GM12865 (cell line): ENCODE data around the gene BASP1.

Source experiments
- DNase-seq: peaks from one replicate; pipeline ENCODE4 v3.0.0; 2010; ENCODE audit warnings: low read depth
- H3K4me3 ChIP-seq: 2 replicates; pipeline ENCODE4 v1.5.1; 2011; ENCODE audit warnings: mild to moderate bottlenecking, low read depth, low read length, control low read depth
- TF ChIP-seq, protein P1 (sequence below): IDR thresholded peaks from 2 replicates; pipeline ENCODE4 v1.5.1; 2011; ENCODE audit warnings: low read length, control low read depth, low read depth, inconsistent platforms; ENCODE audit not compliant: insufficient read depth; ENCODE audit errors: missing control alignments

The BASP1 gene

DNA sequence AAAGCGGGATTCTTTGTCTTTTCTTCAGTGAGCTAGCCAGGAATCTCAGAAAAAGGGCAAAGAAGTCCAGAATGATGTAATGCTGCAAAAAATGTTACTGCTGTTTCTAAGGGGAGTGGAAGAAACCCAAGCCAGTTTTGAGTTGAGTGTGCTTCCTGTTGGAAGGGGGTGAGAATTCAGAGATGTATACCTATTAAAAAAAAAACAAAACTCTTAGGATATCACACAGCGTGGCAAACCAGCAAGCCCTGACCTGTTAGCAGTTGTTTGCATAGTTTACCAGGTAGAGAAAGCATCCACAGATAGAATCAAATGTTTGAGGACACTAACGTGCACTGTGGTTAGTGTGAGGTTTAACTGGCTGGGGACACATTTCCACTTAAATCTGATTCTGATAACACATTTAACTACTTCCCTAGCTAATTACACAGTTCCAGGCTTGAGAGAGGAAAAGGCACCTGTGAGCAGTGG, 11.4 kb downstream of the BASP1 start:
- DNase-seq: peak; percentile 81
- TF ChIP-seq, protein P1, sequence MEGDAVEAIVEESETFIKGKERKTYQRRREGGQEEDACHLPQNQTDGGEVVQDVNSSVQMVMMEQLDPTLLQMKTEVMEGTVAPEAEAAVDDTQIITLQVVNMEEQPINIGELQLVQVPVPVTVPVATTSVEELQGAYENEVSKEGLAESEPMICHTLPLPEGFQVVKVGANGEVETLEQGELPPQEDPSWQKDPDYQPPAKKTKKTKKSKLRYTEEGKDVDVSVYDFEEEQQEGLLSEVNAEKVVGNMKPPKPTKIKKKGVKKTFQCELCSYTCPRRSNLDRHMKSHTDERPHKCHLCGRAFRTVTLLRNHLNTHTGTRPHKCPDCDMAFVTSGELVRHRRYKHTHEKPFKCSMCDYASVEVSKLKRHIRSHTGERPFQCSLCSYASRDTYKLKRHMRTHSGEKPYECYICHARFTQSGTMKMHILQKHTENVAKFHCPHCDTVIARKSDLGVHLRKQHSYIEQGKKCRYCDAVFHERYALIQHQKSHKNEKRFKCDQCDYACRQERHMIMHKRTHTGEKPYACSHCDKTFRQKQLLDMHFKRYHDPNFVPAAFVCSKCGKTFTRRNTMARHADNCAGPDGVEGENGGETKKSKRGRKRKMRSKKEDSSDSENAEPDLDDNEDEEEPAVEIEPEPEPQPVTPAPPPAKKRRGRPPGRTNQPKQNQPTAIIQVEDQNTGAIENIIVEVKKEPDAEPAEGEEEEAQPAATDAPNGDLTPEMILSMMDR: no peak
- H3K4me3 ChIP-seq: peak overlapping the region; percentile 42

DNA sequence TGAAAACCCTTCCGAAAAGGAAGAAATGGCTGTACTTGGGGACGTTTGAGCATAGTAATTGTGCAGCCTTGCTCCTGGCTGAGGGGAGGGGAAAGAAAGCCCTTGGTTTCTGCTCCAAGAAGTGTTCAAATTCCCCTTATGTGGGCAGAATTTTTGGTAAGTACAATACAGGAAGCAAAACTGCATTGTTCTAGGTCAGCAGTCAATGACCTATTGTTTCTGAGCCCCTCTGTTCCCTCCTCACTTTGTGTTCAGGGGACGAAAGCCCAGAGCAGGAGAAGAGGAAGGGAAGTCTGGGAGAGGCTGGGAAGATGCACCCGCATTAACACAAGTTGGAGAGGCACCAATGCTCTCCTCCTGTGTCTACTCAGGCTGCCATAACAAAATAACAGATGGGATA, 11.9 kb downstream of the BASP1 start:
- H3K4me3 ChIP-seq: peak overlapping the region; percentile 8; the same call in 1 of the 2 replicates
- peak; percentile 66 for DNase-seq
- TF ChIP-seq, protein P1: no peak

DNA sequence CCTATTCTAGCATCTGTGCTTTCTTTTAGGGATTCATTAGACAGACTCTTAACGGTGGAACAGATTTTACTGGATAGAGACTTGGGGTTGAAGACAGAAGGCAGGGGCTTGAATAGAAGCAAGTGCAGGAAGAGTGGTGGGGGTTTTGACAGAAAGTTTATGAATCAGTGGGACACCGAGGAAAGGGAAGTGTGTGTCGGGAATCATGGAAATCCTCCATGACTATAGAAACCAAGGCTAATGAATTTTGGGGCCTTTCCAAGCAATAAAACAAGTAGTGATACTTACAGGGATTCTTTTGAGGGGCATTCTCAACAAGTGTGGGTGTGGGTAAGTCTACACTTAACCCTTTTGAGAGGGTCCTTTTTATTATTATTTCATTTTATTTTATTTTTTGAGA, 12.8 kb downstream of the BASP1 start:
- no peak for DNase-seq
- TF ChIP-seq, protein P1: no peak
- H3K4me3 ChIP-seq: no peak overlapping the region

DNA sequence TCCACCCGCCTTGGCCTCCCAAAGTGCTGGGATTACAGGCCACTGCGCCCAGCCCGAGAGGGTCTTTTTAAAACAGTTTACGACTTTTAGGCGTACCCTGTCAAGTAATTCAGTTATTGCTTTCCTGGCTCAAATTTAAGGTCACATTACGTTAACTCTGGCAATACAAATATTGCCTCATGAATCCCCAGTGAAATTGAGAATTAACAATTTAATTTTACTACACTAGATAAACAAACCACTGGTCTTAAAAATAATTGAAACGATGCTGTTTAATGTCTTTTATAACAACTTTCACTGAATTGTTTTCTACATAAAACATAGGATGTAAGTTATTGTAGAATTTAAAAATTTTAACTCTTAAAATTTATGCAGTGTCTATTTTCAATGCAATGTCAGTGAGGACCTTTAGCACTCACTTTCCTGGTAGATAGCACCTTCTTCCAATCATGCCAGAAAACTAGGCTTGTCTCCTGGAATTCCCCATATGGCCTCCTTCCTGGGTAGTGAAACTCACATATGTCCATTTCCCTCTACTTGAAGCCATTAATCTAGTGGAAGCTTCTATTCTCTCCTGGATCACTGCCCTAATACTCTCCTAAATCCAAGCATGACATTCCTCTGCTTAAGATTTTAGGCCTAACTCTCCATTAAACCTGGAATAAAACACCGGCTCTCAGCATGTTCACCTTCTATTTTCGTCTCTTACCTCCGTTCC, 13.5 kb downstream of the BASP1 start:
- DNase-seq: no peak
- no peak overlapping the region for H3K4me3 ChIP-seq
- TF ChIP-seq, protein P1: no peak

DNA sequence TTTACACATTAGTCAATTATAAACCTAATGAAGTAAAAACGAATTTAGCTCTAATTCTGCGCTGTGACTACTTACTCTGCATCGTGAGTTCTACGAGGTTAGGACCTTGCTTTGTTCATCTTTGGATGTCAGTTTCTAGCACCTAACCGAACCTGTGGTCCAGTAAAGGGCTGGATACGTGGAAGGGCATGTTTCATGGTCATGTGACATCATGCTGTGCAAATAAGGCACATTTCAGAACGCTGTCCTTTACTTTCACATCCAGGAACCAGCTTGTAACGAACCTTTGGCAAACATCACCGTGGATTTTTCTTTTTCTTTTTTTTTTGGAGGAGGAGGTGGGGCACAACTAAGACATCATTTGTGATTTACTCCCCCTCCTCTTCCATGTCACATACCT, 15.0 kb downstream of the BASP1 start:
- no peak for DNase-seq
- TF ChIP-seq, protein P1: no peak
- H3K4me3 ChIP-seq: no peak overlapping the region

DNA sequence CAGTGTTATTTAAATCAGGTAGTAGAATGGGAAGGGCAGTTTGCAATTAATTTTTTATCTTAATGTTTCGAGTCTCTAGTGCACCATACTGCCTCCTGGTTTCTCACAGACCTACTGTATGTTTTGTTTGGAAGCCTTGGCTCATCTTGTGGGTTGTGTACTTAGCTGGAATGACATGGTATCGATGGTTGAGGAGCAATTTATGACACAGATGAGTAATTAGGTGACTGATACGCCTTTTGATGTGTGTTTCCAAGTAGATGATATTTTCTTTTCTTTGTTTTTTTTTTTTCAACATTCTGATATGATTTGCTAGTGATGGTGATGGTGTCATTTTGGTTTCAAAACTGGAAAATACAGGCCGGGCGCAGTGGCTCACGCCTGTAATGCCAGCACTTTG, 16.1 kb downstream of the BASP1 start:
- TF ChIP-seq, protein P1: no peak
- H3K4me3 ChIP-seq: no peak overlapping the region
- DNase-seq: no peak

DNA sequence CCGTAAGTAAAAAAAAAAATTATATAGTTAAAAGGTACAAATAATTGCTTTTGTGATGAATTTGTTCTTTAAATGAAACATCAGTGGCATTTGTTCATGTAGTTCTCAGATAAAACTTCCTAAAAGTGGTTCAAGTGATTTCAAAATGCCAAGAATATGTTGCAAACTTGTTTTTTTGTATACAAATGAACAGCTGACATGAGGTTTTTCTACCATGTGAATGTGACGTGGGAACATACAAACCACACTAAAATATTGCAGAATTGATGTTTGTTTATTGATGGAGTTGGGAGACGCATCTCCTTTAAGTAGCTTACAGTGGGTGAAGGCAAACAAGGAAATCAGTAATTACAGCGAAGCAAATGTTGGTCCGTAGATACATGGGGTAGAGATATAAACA, 16.9 kb downstream of the BASP1 start:
- DNase-seq: no peak
- no peak overlapping the region for H3K4me3 ChIP-seq
- TF ChIP-seq, protein P1: no peak
